RWPE2 (cell line): ENCODE measurements around the gene G6PC1.
"Not testable (repeated sequence)": the region's sequence is repeated elsewhere in the genome, so short reads cannot be mapped to it uniquely, and the experiment has no call there.

Source experiments
- ATAC-seq: fragments of 200-7000 bp; cut with Tn5 transposase; 3 replicates; pipeline ENCODE4 v1.9.1; 2021; ENCODE audit warnings: low read depth
- DNase-seq: peaks from one replicate; pipeline ENCODE4 v3.0.0-alpha.2; 2020; ENCODE audit warnings: low spot score
- H3K27ac ChIP-seq: fragments of 450-650 bp; 2 replicates; pipeline ENCODE4 v1.5.1; 2017; ENCODE audit warnings: mild to moderate bottlenecking; ENCODE audit not compliant: poor library complexity, severe bottlenecking
- H3K27me3 ChIP-seq: fragments of 250-450 bp; sonication (Bioruptor Pico); 2 replicates; pipeline ENCODE4 v1.5.1; 2021; ENCODE audit warnings: mild to moderate bottlenecking, moderate library complexity; ENCODE audit not compliant: insufficient read depth, poor library complexity, severe bottlenecking
- H3K36me3 ChIP-seq: fragments of 250-450 bp; sonication (Bioruptor Pico); 2 replicates; pipeline ENCODE4 v1.5.1; 2020; ENCODE audit warnings: low read depth, mild to moderate bottlenecking, moderate library complexity
- H3K4me1 ChIP-seq: fragments of 250-450 bp; sonication (Bioruptor Pico); 2 replicates; pipeline ENCODE4 v1.5.1; 2021; ENCODE audit warnings: mild to moderate bottlenecking, moderate library complexity; ENCODE audit not compliant: insufficient read depth, poor library complexity, severe bottlenecking
- H3K4me3 ChIP-seq: fragments of 250-450 bp; sonication (Bioruptor Pico); 2 replicates; pipeline ENCODE4 v1.5.1; 2021; ENCODE audit warnings: mild to moderate bottlenecking, moderate library complexity; ENCODE audit not compliant: severe bottlenecking
- H3K9me3 ChIP-seq: fragments of 250-450 bp; sonication (Bioruptor Pico); 2 replicates; pipeline ENCODE4 v1.5.1; 2021; ENCODE audit warnings: mild to moderate bottlenecking, moderate library complexity; ENCODE audit not compliant: severe bottlenecking
- CTCF ChIP-seq: fragments of 450-650 bp; IDR thresholded peaks from one replicate; pipeline ENCODE4 v1.5.1; 2017; ENCODE audit warnings: mild to moderate bottlenecking, moderate library complexity; ENCODE audit not compliant: poor library complexity, severe bottlenecking

The G6PC1 gene

GRCh38 chr17:42917236-42917603 lies 16.6 kb downstream of the G6PC1 start:
- ATAC-seq (no peak), DNase-seq (no peak)
- Histone ChIP-seq H3K36me3 (no peaks in the 10 kb centered on the region), H3K9me3 (no peaks in the 10 kb centered on the region), H3K27ac (no peak overlapping the region), H3K27me3 (no peaks in the 10 kb centered on the region), H3K4me1 (no peaks in the 10 kb centered on the region), H3K4me3 (no peak overlapping the region)
- TF ChIP-seq CTCF = no peak

GRCh38 chr17:42918902-42919521 lies 18.4 kb downstream of the G6PC1 start:
- Histone ChIP-seq H3K4me3 (no peak overlapping the region), H3K27me3 (no peaks in the 10 kb centered on the region), H3K36me3 (no peaks in the 10 kb centered on the region), H3K27ac (no peak overlapping the region), H3K4me1 (no peaks in the 10 kb centered on the region), H3K9me3 (no peaks in the 10 kb centered on the region)
- ATAC-seq = no peak
- DNase-seq = no peak
- no peak for TF ChIP-seq CTCF

GRCh38 chr17:42919522-42920077 lies 19.0 kb downstream of the G6PC1 start:
- not testable (repeated sequence) for H3K27ac ChIP-seq, H3K36me3 ChIP-seq, H3K4me1 ChIP-seq, H3K4me3 ChIP-seq, ATAC-seq, H3K27me3 ChIP-seq, H3K9me3 ChIP-seq, DNase-seq

- no peak overlapping the region for H3K27ac ChIP-seq
- H3K27me3 ChIP-seq = no peaks in the 10 kb centered on the region
- H3K4me3 ChIP-seq = no peak overlapping the region
- DNase-seq (no peak), ATAC-seq (no peak)
- TF ChIP-seq CTCF = no peak
- H3K4me1 ChIP-seq = no peaks in the 10 kb centered on the region
- H3K36me3 ChIP-seq = no peaks in the 10 kb centered on the region
- no peaks in the 10 kb centered on the region for H3K9me3 ChIP-seq
Observed at GRCh38 chr17:42920106-42920900, 19.7 kb downstream of the G6PC1 start.

- H3K27ac ChIP-seq = no peak overlapping the region
- ATAC-seq (no peak), DNase-seq (no peak)
- H3K4me1 ChIP-seq = no peaks in the 10 kb centered on the region
- H3K36me3 ChIP-seq = no peaks in the 10 kb centered on the region
- TF ChIP-seq CTCF = no peak
- no peaks in the 10 kb centered on the region for H3K9me3 ChIP-seq
- no peaks in the 10 kb centered on the region for H3K27me3 ChIP-seq
- no peak overlapping the region for H3K4me3 ChIP-seq
Observed at GRCh38 chr17:42920922-42921321, 20.3 kb downstream of the G6PC1 start.
